Measurements from ENCODE around the gene MARCHF3. TPM values are rescaled to one million over a fixed set of nuclear protein-coding genes. Genes with fewer than 3 reads are reported as not detected.

Gene MARCHF3
- total RNA-seq, 1 donor from 2014 or later, result 34.5 TPM

DNA sequence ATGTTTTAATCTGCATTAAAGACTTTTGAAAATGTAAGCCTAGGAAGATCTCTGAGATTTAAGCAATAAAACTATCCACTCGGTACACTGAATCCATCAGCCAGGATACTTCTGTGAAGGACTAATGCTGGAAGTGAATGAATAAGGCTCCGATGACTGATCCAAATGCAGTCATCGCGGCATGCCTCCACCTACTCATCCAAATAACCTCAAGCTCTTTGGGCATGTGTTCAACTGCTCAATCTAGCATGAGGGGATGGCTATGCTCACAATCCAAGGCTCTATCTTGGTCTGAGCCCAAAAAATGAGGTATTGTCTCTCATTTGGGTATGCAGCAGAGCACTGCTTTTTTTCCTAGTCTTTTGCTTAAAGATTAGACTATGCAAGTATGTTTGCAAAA, 19.2 kb downstream of the MARCHF3 start:
- H3K4me3 Mint-ChIP-seq (ENCODE audit: unreplicated experiment), result no peak overlapping the region
- H3K36me3 Mint-ChIP-seq (ENCODE audit: unreplicated experiment), result peaks cover under 1% of the 10 kb centered on the region
- TF ChIP-seq, protein P1, sequence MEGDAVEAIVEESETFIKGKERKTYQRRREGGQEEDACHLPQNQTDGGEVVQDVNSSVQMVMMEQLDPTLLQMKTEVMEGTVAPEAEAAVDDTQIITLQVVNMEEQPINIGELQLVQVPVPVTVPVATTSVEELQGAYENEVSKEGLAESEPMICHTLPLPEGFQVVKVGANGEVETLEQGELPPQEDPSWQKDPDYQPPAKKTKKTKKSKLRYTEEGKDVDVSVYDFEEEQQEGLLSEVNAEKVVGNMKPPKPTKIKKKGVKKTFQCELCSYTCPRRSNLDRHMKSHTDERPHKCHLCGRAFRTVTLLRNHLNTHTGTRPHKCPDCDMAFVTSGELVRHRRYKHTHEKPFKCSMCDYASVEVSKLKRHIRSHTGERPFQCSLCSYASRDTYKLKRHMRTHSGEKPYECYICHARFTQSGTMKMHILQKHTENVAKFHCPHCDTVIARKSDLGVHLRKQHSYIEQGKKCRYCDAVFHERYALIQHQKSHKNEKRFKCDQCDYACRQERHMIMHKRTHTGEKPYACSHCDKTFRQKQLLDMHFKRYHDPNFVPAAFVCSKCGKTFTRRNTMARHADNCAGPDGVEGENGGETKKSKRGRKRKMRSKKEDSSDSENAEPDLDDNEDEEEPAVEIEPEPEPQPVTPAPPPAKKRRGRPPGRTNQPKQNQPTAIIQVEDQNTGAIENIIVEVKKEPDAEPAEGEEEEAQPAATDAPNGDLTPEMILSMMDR (IDR thresholded peaks at IDR 0.05), result no peak
- DNase-seq (ENCODE audit: extremely low spot score, unreplicated experiment), result no peak
- peaks cover 5% of the 10 kb centered on the region for H3K9me3 Mint-ChIP-seq (ENCODE audit: unreplicated experiment)
- H3K4me1 Mint-ChIP-seq (ENCODE audit: unreplicated experiment), result peaks cover 12% of the 10 kb centered on the region
- H3K27ac Mint-ChIP-seq (ENCODE audit: unreplicated experiment), result no peak overlapping the region
- no peaks in the 10 kb centered on the region for H3K27me3 Mint-ChIP-seq (ENCODE audit: unreplicated experiment)

DNA sequence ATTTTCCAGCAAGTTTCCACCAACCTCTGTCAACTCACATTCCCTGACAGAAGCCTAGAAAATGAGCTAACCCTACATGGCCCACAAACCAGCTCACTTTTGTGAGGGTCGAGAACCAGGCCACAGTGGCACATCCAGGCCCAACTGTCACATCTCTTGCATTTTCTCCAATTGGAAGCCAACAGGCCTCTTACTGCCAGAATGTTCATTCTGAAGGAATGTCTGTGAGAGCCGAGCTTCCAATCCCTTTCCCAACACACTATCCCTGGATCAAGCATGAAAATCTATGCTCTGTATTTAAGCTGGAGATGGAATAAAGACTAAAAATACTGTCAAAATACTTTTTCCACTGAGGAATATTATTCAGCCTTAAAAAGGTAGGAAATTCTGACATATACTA, 20.0 kb downstream of the MARCHF3 start:
- TF ChIP-seq, protein P1 (IDR thresholded peaks at IDR 0.05), result no peak
- Mint-ChIP-seq H3K27me3 (ENCODE audit: unreplicated experiment) (no peaks in the 10 kb centered on the region), H3K9me3 (ENCODE audit: unreplicated experiment) (peaks cover 5% of the 10 kb centered on the region), H3K4me1 (ENCODE audit: unreplicated experiment) (peaks cover 12% of the 10 kb centered on the region), H3K36me3 (ENCODE audit: unreplicated experiment) (no peaks in the 10 kb centered on the region), H3K4me3 (ENCODE audit: unreplicated experiment) (no peak overlapping the region), H3K27ac (ENCODE audit: unreplicated experiment) (no peak overlapping the region)
- DNase-seq (ENCODE audit: extremely low spot score, unreplicated experiment), result no peak

DNA sequence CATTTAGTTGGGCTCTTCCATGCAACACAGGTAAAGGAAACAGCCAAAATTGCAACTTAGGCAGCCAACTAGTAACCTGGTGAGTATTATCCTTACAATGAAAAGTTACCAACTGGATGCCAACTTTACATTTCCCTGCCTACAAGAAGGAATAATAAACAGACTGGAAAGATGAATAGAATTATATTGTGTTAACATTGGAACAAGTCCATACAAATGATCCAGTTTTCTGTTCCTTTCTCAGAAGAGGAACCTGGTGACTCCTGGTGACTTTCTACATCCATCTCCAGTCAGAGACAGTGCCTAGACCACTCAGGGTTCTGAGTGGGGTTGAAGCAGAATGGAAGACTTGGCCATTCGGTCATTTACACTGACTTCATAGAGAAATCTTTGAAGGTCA, 20.6 kb downstream of the MARCHF3 start:
- Mint-ChIP-seq H3K27ac (ENCODE audit: unreplicated experiment) (no peak overlapping the region), H3K36me3 (ENCODE audit: unreplicated experiment) (no peaks in the 10 kb centered on the region), H3K27me3 (ENCODE audit: unreplicated experiment) (no peaks in the 10 kb centered on the region), H3K4me3 (ENCODE audit: unreplicated experiment) (no peak overlapping the region), H3K9me3 (ENCODE audit: unreplicated experiment) (peaks cover 5% of the 10 kb centered on the region), H3K4me1 (ENCODE audit: unreplicated experiment) (peaks cover 12% of the 10 kb centered on the region)
- TF ChIP-seq, protein P1 (IDR thresholded peaks at IDR 0.05), result no peak
- DNase-seq (ENCODE audit: extremely low spot score, unreplicated experiment), result no peak

DNA sequence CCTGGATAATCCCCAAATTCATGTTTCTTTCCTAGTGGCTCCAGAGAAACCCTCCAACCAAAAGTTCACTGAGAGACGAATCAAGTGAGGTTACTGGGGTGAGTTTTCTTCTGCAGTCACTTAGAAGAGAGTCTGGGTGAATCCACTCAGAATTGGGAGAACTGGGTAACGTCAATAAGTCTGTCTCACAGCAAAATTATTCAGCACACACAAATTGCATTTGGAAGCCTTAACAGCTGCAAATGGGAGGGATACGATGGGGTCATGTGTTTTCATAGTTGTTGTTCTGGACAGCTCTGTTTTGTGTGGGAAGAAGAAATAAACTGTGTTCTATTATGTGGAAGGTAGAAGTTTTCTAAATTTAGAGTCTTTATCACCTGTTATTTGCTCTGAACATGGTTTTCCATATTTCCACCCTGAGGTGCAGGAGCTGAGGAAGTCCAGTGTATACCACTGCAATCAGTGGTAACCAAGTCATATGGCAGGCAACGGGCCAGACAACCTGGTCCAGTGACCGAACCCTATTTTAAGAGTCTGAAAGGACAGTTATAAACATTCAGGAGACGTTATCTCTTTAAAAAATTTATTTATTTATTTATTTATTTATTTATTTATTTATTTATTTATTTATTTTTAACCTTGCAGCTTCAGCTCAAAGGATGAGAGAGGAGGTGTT, 21.9 kb downstream of the MARCHF3 start:
- H3K9me3 Mint-ChIP-seq (ENCODE audit: unreplicated experiment), result no peaks in the 10 kb centered on the region
- no peaks in the 10 kb centered on the region for H3K36me3 Mint-ChIP-seq (ENCODE audit: unreplicated experiment)
- H3K4me3 Mint-ChIP-seq (ENCODE audit: unreplicated experiment), result no peak overlapping the region
- H3K27ac Mint-ChIP-seq (ENCODE audit: unreplicated experiment), result no peak overlapping the region
- H3K27me3 Mint-ChIP-seq (ENCODE audit: unreplicated experiment), result no peaks in the 10 kb centered on the region
- H3K4me1 Mint-ChIP-seq (ENCODE audit: unreplicated experiment), result peaks cover 12% of the 10 kb centered on the region
- TF ChIP-seq, protein P1 (IDR thresholded peaks at IDR 0.05), result no peak
- DNase-seq (ENCODE audit: extremely low spot score, unreplicated experiment), result no peak

DNA sequence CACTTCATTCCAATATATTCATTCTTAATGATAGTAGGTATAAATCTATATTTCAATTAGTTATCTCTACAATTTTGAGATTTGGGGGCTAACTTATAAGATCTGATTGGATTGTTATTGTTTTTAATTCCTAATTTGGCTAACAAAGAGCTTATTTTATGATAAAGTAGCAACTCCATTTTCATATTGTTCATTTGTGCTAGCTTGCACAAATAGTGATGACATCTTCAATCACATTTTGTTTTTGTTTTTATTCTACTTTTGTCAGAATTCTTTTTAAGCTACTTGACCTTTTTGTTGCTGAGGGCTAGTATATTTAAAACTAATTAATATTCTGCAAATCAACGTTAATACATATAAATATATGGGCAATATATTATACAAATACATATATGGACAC, 22.8 kb downstream of the MARCHF3 start:
- TF ChIP-seq, protein P1 (IDR thresholded peaks at IDR 0.05), result no peak
- DNase-seq (ENCODE audit: extremely low spot score, unreplicated experiment), result no peak
- H3K9me3 Mint-ChIP-seq (ENCODE audit: unreplicated experiment), result no peaks in the 10 kb centered on the region

More for the DNA sequence above, 22.8 kb downstream of the MARCHF3 start:
- Mint-ChIP-seq H3K36me3 (ENCODE audit: unreplicated experiment) (peaks cover 3% of the 10 kb centered on the region), H3K4me1 (ENCODE audit: unreplicated experiment) (peaks cover 10% of the 10 kb centered on the region), H3K4me3 (ENCODE audit: unreplicated experiment) (no peak overlapping the region), H3K27ac (ENCODE audit: unreplicated experiment) (no peak overlapping the region), H3K27me3 (ENCODE audit: unreplicated experiment) (no peaks in the 10 kb centered on the region)
